Measurements from ENCODE around the gene NCOA1. TPM values are rescaled to one million over a fixed set of nuclear protein-coding genes. Genes with fewer than 3 reads are reported as not detected.

NCOA1 gene
- polyA plus RNA-seq, 3 donors from 2014 or later, result 21.2 to 35.0 (median 25.6) TPM

GRCh38 chr2:24749069-24749691 lies 258.1 kb downstream of the NCOA1 start:
- H3K4me1 Mint-ChIP-seq, result peaks cover 40 to 57% of the 10 kb centered on the region in 2 donors
- H3K36me3 Mint-ChIP-seq, result peaks cover 11 to 21% (median 18%) of the 10 kb centered on the region in 3 donors
- H3K27me3 Mint-ChIP-seq (ENCODE audit: low read depth in 3 of 3), result peaks cover 0 to 4% (median 0%) of the 10 kb centered on the region in 3 donors
- peak overlapping the region; percentile 15 to 85 (median 51) for H3K27ac Mint-ChIP-seq
- no peak overlapping the region for H3K4me3 Mint-ChIP-seq
- H3K9me3 Mint-ChIP-seq, result no peaks in the 10 kb centered on the region
- no peak for DNase-seq

GRCh38 chr2:24754985-24755705 lies 264.1 kb downstream of the NCOA1 start:
- peaks cover 4 to 6% of the 10 kb centered on the region in 2 donors for H3K4me1 Mint-ChIP-seq
- peaks cover 16 to 21% (median 19%) of the 10 kb centered on the region in 3 donors for H3K36me3 Mint-ChIP-seq
- H3K27me3 Mint-ChIP-seq (ENCODE audit: low read depth in 3 of 3), result peaks cover 0 to 2% (median 0%) of the 10 kb centered on the region in 3 donors
- no peak overlapping the region for H3K4me3 Mint-ChIP-seq
- H3K27ac Mint-ChIP-seq, result peak overlapping the region in 2 of 6 donors; percentile 12 to 17
- H3K9me3 Mint-ChIP-seq, result no peaks in the 10 kb centered on the region
- DNase-seq, result no peak

- H3K27ac Mint-ChIP-seq, result peak overlapping the region in 5 of 6 donors; percentile 8 to 78 (median 39)
- H3K9me3 Mint-ChIP-seq, result no peaks in the 10 kb centered on the region
- H3K27me3 Mint-ChIP-seq (ENCODE audit: low read depth in 3 of 3), result peaks cover 0 to 2% (median 0%) of the 10 kb centered on the region in 3 donors
- H3K4me3 Mint-ChIP-seq, result no peak overlapping the region
- H3K36me3 Mint-ChIP-seq, result peaks cover 26 to 29% (median 27%) of the 10 kb centered on the region in 3 donors
- DNase-seq, result no peak
- no peaks in the 10 kb centered on the region for H3K4me1 Mint-ChIP-seq
These were observed 265.7 kb downstream of the NCOA1 start for GRCh38 chr2:24756789-24757188.

- H3K4me1 Mint-ChIP-seq, result peaks cover 13 to 24% of the 10 kb centered on the region in 2 donors
- H3K4me3 Mint-ChIP-seq, result no peak overlapping the region
- H3K9me3 Mint-ChIP-seq, result no peaks in the 10 kb centered on the region
- H3K27me3 Mint-ChIP-seq (ENCODE audit: low read depth in 3 of 3), result peaks cover 0 to 5% (median 2%) of the 10 kb centered on the region in 3 donors
- DNase-seq, result no peak
- no peak overlapping the region for H3K27ac Mint-ChIP-seq
- peaks cover 41 to 59% (median 49%) of the 10 kb centered on the region in 3 donors for H3K36me3 Mint-ChIP-seq
These were observed 270.8 kb downstream of the NCOA1 start for GRCh38 chr2:24761866-24762265.

- peaks cover 0 to 5% (median 2%) of the 10 kb centered on the region in 3 donors for H3K27me3 Mint-ChIP-seq (ENCODE audit: low read depth in 3 of 3)
- no peak for DNase-seq
- H3K36me3 Mint-ChIP-seq, result peaks cover 44 to 59% (median 53%) of the 10 kb centered on the region in 3 donors
- H3K4me3 Mint-ChIP-seq, result no peak overlapping the region
- H3K9me3 Mint-ChIP-seq, result no peaks in the 10 kb centered on the region
- peaks cover 13 to 30% of the 10 kb centered on the region in 2 donors for H3K4me1 Mint-ChIP-seq
- peak overlapping the region in 2 of 6 donors; percentile 37 to 48 for H3K27ac Mint-ChIP-seq
These were observed 271.5 kb downstream of the NCOA1 start for GRCh38 chr2:24762518-24762917.

- H3K4me3 Mint-ChIP-seq, result no peak overlapping the region
- peaks cover 40 to 65% (median 53%) of the 10 kb centered on the region in 3 donors for H3K36me3 Mint-ChIP-seq
- H3K9me3 Mint-ChIP-seq, result no peaks in the 10 kb centered on the region
- H3K27ac Mint-ChIP-seq, result peak overlapping the region in 5 of 6 donors; percentile 4 to 83 (median 66)
- peaks cover 0 to 3% (median 2%) of the 10 kb centered on the region in 3 donors for H3K27me3 Mint-ChIP-seq (ENCODE audit: low read depth in 3 of 3)
- peaks cover 13 to 36% of the 10 kb centered on the region in 2 donors for H3K4me1 Mint-ChIP-seq
- no peak for DNase-seq
These were observed 272.8 kb downstream of the NCOA1 start for GRCh38 chr2:24763843-24764242.

GRCh38 chr2:24766609-24767008 lies 275.6 kb downstream of the NCOA1 start:
- DNase-seq, result no peak
- Mint-ChIP-seq H3K9me3 (no peaks in the 10 kb centered on the region), H3K36me3 (peaks cover 37 to 69% (median 46%) of the 10 kb centered on the region in 3 donors), H3K4me1 (peaks cover 16 to 45% of the 10 kb centered on the region in 2 donors), H3K4me3 (peak overlapping the region in 1 of 5 donors; percentile 43), H3K27me3 (ENCODE audit: low read depth in 3 of 3) (peaks cover 0 to 8% (median 6%) of the 10 kb centered on the region in 3 donors), H3K27ac (peak overlapping the region; percentile 2 to 81 (median 68))

GRCh38 chr2:24768013-24768412 lies 277.0 kb downstream of the NCOA1 start:
- Mint-ChIP-seq H3K36me3 (peaks cover 26 to 60% (median 34%) of the 10 kb centered on the region in 3 donors), H3K4me3 (no peak overlapping the region), H3K9me3 (no peaks in the 10 kb centered on the region), H3K27me3 (ENCODE audit: low read depth in 3 of 3) (peaks cover 5 to 12% (median 6%) of the 10 kb centered on the region in 3 donors), H3K27ac (peak overlapping the region in 1 of 6 donors; percentile 57), H3K4me1 (peaks cover 16 to 51% of the 10 kb centered on the region in 2 donors)
- no peak for DNase-seq

- Mint-ChIP-seq H3K36me3 (peaks cover 26 to 59% (median 34%) of the 10 kb centered on the region in 3 donors), H3K4me3 (no peak overlapping the region), H3K27ac (peak overlapping the region in 2 of 6 donors; percentile 30 to 34)
These were observed 277.5 kb downstream of the NCOA1 start for GRCh38 chr2:24768601-24769000.

GRCh38 chr2:24771061-24771460 lies 280.0 kb downstream of the NCOA1 start:
- Mint-ChIP-seq H3K4me1 (peaks cover 12 to 36% of the 10 kb centered on the region in 2 donors), H3K9me3 (no peaks in the 10 kb centered on the region), H3K36me3 (peaks cover 16 to 44% (median 21%) of the 10 kb centered on the region in 3 donors), H3K27ac (peak overlapping the region; percentile 18 to 63 (median 42)), H3K4me3 (no peak overlapping the region), H3K27me3 (ENCODE audit: low read depth in 3 of 3) (peaks cover 4 to 15% (median 13%) of the 10 kb centered on the region in 3 donors)
- no peak for DNase-seq

More at GRCh38 chr2:24768601-24769000, 277.5 kb downstream of the NCOA1 start:
- no peaks in the 10 kb centered on the region for H3K9me3 Mint-ChIP-seq
- peaks cover 6 to 14% (median 11%) of the 10 kb centered on the region in 3 donors for H3K27me3 Mint-ChIP-seq (ENCODE audit: low read depth in 3 of 3)
- H3K4me1 Mint-ChIP-seq, result peaks cover 16 to 51% of the 10 kb centered on the region in 2 donors
- no peak for DNase-seq

- peaks cover 5 to 30% of the 10 kb centered on the region in 2 donors for H3K4me1 Mint-ChIP-seq
- DNase-seq, result no peak
- H3K9me3 Mint-ChIP-seq, result no peaks in the 10 kb centered on the region
- H3K27me3 Mint-ChIP-seq (ENCODE audit: low read depth in 3 of 3), result peaks cover 4 to 17% (median 12%) of the 10 kb centered on the region in 3 donors
- H3K27ac Mint-ChIP-seq, result peak overlapping the region in 4 of 6 donors; percentile 21 to 66 (median 62)
- peaks cover 16 to 36% (median 16%) of the 10 kb centered on the region in 3 donors for H3K36me3 Mint-ChIP-seq
- H3K4me3 Mint-ChIP-seq, result no peak overlapping the region
These were observed 280.9 kb downstream of the NCOA1 start for GRCh38 chr2:24771764-24772586.

GRCh38 chr2:24774373-24774772 lies 283.3 kb downstream of the NCOA1 start:
- peaks cover 5 to 19% of the 10 kb centered on the region in 2 donors for H3K4me1 Mint-ChIP-seq
- peaks cover 4 to 18% (median 12%) of the 10 kb centered on the region in 3 donors for H3K27me3 Mint-ChIP-seq (ENCODE audit: low read depth in 3 of 3)
- peaks cover 8 to 17% (median 12%) of the 10 kb centered on the region in 3 donors for H3K36me3 Mint-ChIP-seq
- no peaks in the 10 kb centered on the region for H3K9me3 Mint-ChIP-seq
- DNase-seq, result no peak
- no peak overlapping the region for H3K4me3 Mint-ChIP-seq
- H3K27ac Mint-ChIP-seq, result peak overlapping the region in 1 of 6 donors; percentile 45

- Mint-ChIP-seq H3K9me3 (no peaks in the 10 kb centered on the region), H3K4me3 (no peak overlapping the region), H3K27me3 (ENCODE audit: low read depth in 3 of 3) (peaks cover 0 to 6% (median 0%) of the 10 kb centered on the region in 3 donors), H3K4me1 (peaks cover 2 to 4% of the 10 kb centered on the region in 2 donors), H3K27ac (no peak overlapping the region), H3K36me3 (no peaks in the 10 kb centered on the region)
- no peak for DNase-seq
These were observed 288.1 kb downstream of the NCOA1 start for GRCh38 chr2:24779116-24779515.
